Large intestine (tissue), 3 donors: Measurements from ENCODE around the gene VSTM4. TPM values are rescaled to one million over a fixed set of nuclear protein-coding genes. Genes with fewer than 3 reads are reported as not detected.
A peak's percentile ranks its signal among the peaks of the same experiment; 100 is the strongest.

ENCODE experiments used
- DNase-seq, 2 donors: peaks; one replicate each; pipeline versions ENCODE4 v3.0.0 to v3.0.0-alpha.2; 2013
- H3K27ac ChIP-seq: one replicate; pipeline ENCODE4 v1.5.1; 2013; ENCODE audit warnings: low read length
- H3K27me3 ChIP-seq: 2 replicates; pipeline ENCODE4 v1.6.1; 2013; ENCODE audit warnings: low read length; ENCODE audit not compliant: control insufficient read depth, insufficient read depth
- H3K36me3 ChIP-seq: 2 replicates; pipeline ENCODE4 v1.6.1; 2013; ENCODE audit warnings: low read length; ENCODE audit not compliant: control insufficient read depth, insufficient read depth
- H3K4me1 ChIP-seq: one replicate; pipeline ENCODE4 v1.6.1; 2013; ENCODE audit warnings: low read length; ENCODE audit not compliant: control insufficient read depth, insufficient read depth
- H3K4me3 ChIP-seq: one replicate; pipeline ENCODE4 v1.5.1; 2013; ENCODE audit warnings: low read length
- H3K9me3 ChIP-seq: one replicate; pipeline ENCODE4 v1.6.1; 2013; ENCODE audit warnings: mild to moderate bottlenecking, low read depth, low read length, moderate library complexity; ENCODE audit not compliant: control insufficient read depth
- WGBS: methylation state at CpG from one replicate; pipeline ENCODE4 v1.1.5; 2013; ENCODE audit warnings: low lambda C conversion rate; ENCODE audit not compliant: insufficient coverage; 5-methylcytosine and 5-hydroxymethylcytosine counted together
- polyA plus RNA-seq: library from polyadenylated mRNA; unstranded; fragments of 120-200 nt; gene quantifications from one replicate; pipeline ENCODE4 v1.2.1, GENCODE V29; 2013

Gene VSTM4
- polyA plus RNA-seq, 1 donor = 10.2 TPM

- no peak for DNase-seq
- Histone ChIP-seq H3K36me3 (no peaks in the 10 kb centered on the region), H3K9me3 (no peaks in the 10 kb centered on the region), H3K4me3 (no peak overlapping the region), H3K27me3 (peaks cover 44% of the 10 kb centered on the region), H3K27ac (no peak overlapping the region), H3K4me1 (peaks cover 3% of the 10 kb centered on the region)
- WGBS = no CpG with 5 or more reads among the region's 6 CpGs
These were observed 3.2 kb upstream of the VSTM4 start for GRCh38 chr10:49118430-49119074.

DNA sequence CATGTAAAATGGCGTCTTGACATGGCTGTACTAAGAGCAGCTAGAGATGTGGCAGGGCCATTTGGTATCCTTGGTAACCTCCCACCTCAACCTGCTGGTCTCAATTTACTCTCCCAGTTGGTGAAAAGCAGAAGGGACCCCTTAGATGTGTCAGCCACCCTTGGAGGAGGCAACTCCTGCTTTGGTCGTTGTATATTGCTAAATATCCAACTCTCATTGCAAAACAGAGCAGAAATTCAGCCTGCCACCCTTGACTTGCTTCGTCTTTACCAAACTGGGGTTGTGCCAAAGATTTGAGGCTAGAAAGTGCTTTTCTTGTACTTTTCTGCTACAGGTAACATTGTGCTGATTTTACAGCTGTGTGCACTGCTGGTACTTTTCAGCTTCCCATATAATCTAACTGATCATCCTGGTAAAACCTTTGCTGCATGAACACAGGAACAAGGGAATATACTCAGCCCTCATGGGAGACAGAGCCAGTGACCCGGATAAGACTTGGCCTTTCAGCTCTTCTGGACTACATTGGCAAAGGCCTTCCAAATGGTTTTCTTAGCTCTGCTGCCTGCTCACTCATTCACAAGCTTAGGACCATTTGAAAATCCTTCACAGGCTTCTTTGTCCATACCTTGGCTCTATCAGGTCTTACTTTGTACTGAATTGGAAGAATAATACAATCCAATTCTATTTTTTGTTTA lies 2.2 kb upstream of the VSTM4 start:
- Histone ChIP-seq H3K27ac (no peak overlapping the region), H3K9me3 (no peaks in the 10 kb centered on the region), H3K36me3 (no peaks in the 10 kb centered on the region), H3K27me3 (peaks cover 48% of the 10 kb centered on the region), H3K4me3 (no peak overlapping the region), H3K4me1 (peaks cover 3% of the 10 kb centered on the region)
- DNase-seq = no peak
- no CpG with 5 or more reads among the region's 4 CpGs for WGBS

DNA sequence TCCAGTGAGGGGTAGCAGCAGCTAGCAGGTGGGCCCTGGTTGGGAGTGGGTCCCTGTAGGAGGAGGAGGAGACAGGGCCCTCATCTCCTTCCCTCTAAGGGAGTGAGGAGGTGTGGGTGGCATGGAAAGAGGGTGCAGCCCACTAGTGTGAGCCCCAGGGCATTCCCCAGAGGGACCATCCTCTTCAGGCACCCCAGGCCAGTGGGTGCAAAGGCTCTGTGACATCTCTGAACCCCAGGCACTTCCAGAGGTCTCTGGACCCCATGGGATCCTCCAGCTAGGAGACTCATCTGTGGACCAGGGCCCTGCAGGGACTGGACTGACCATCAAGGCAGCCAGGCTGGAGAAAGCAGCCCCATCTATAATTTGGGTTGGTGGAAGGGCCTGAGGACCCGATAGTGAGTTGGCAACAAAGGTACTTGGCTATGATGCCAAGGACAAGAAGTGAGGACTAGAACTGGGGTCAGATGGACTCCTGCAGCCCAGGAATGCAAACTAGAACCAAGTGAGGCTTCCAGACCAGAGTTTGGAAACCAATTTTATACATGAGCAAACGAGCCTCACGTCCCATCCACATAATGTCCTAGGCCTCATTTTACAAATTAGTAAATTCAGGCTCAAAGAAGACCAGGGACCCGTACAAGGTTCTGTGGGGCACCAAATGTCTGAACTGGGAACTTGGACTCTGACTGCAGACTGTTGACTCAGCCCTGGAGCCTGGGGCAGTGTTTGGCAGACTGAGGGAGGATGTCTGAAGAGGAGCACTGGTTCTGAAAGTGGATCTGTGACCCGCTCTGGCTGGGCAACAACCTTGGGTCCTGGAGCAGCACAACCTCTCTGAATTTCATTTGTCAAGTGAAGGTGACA lies 1.4 kb upstream of the VSTM4 start:
- DNase-seq = no peak
- Histone ChIP-seq H3K27ac (no peak overlapping the region), H3K27me3 (peaks cover 55% of the 10 kb centered on the region), H3K4me1 (peaks cover 3% of the 10 kb centered on the region), H3K36me3 (no peaks in the 10 kb centered on the region), H3K9me3 (no peaks in the 10 kb centered on the region), H3K4me3 (no peak overlapping the region)
- WGBS = no CpG with 5 or more reads among the region's 5 CpGs

GRCh38 chr10:49115796-49116508 lies 630 bp upstream of the VSTM4 start:
- Histone ChIP-seq H3K4me3 (peak overlapping the region; percentile 18), H3K27ac (no peak overlapping the region), H3K36me3 (no peaks in the 10 kb centered on the region), H3K27me3 (peaks cover 57% of the 10 kb centered on the region), H3K4me1 (peaks cover 3% of the 10 kb centered on the region), H3K9me3 (no peaks in the 10 kb centered on the region)
- no peak for DNase-seq
- no CpG with 5 or more reads among the region's 14 CpGs for WGBS

- H3K4me3 ChIP-seq = peak overlapping the region; percentile 44
These were observed 656 bp downstream of the VSTM4 start for GRCh38 chr10:49114718-49115014.

DNA sequence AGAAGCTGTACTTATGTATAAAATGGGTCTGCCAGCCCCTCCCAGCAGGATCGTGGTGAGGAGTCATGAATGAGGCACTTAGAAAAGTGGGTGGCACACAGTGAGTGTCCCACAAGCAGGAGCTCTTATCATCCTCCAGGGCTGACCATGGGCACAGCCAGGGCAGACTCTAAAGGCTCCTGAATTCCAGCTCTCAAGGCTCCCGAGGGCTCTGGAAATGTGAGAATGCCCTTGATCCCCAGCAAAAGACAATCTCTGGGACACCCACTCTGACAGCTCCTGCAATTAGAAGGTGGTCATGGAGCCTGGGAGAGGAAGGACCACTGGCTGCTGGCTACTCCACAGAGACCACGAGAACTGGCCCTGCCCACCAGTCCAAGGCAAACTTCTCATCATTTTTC lies 1.6 kb downstream of the VSTM4 start:
- DNase-seq = no peak
- no CpG with 5 or more reads among the region's 3 CpGs for WGBS
- Histone ChIP-seq H3K27ac (no peak overlapping the region), H3K4me1 (peaks cover 3% of the 10 kb centered on the region), H3K27me3 (peaks cover 55% of the 10 kb centered on the region), H3K9me3 (no peaks in the 10 kb centered on the region), H3K4me3 (no peak overlapping the region), H3K36me3 (no peaks in the 10 kb centered on the region)

More at GRCh38 chr10:49114718-49115014, 656 bp downstream of the VSTM4 start:
- Histone ChIP-seq H3K4me1 (peaks cover 3% of the 10 kb centered on the region), H3K9me3 (no peaks in the 10 kb centered on the region), H3K27me3 (peaks cover 56% of the 10 kb centered on the region), H3K36me3 (no peaks in the 10 kb centered on the region), H3K27ac (peak overlapping the region; percentile 28)
- no CpG with 5 or more reads among the region's 9 CpGs for whole genome bisulfite sequencing
- DNase-seq = no peak

- H3K9me3 ChIP-seq = no peaks in the 10 kb centered on the region
- no peak overlapping the region for H3K4me3 ChIP-seq
- peaks cover under 1% of the 10 kb centered on the region for H3K36me3 ChIP-seq
- no peak overlapping the region for H3K27ac ChIP-seq
- peaks cover 3% of the 10 kb centered on the region for H3K4me1 ChIP-seq
- DNase-seq = no peak
- peaks cover 50% of the 10 kb centered on the region for H3K27me3 ChIP-seq
- WGBS = no CpG with 5 or more reads among the region's 3 CpGs
These were observed 2.5 kb downstream of the VSTM4 start for GRCh38 chr10:49112851-49113250.

DNA sequence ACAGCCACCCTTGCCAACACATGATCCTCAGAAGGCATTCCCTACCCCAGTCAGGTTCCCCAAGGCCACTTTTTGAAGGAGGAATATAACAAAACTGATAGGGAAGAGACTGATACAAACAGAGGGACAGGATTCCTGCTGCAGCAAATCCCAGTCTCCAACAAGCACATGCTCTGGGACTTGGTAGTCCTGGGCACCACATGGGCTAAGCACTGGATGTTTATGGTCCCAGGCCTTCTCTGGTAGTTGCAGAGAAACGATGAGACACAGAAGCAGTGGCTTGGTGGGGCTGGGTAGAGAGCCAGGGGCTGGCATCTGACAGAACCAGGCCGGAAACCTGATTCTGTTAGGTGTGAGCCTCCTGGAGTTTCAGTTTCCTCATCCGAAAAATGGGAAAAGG lies 3.2 kb downstream of the VSTM4 start:
- WGBS = no CpG with 5 or more reads among the region's 3 CpGs
- Histone ChIP-seq H3K27me3 (peaks cover 48% of the 10 kb centered on the region), H3K4me1 (peaks cover 3% of the 10 kb centered on the region), H3K36me3 (peaks cover 7% of the 10 kb centered on the region), H3K27ac (no peak overlapping the region), H3K4me3 (no peak overlapping the region), H3K9me3 (no peaks in the 10 kb centered on the region)
- DNase-seq = no peak

GRCh38 chr10:49111320-49111698 lies 4.0 kb downstream of the VSTM4 start:
- Histone ChIP-seq H3K9me3 (no peaks in the 10 kb centered on the region), H3K27me3 (peaks cover 42% of the 10 kb centered on the region), H3K27ac (no peak overlapping the region), H3K36me3 (peaks cover 8% of the 10 kb centered on the region), H3K4me3 (no peak overlapping the region), H3K4me1 (peaks cover 3% of the 10 kb centered on the region)
- no CpG with 5 or more reads among the region's 8 CpGs for WGBS
- no peak for DNase-seq

- H3K36me3 ChIP-seq = peaks cover 8% of the 10 kb centered on the region
- H3K27me3 ChIP-seq = peaks cover 37% of the 10 kb centered on the region
- no peak overlapping the region for H3K27ac ChIP-seq
- DNase-seq = no peak
- no peaks in the 10 kb centered on the region for H3K9me3 ChIP-seq
- no CpG with 5 or more reads among the region's 4 CpGs for WGBS
- H3K4me1 ChIP-seq = peaks cover 3% of the 10 kb centered on the region
- H3K4me3 ChIP-seq = no peak overlapping the region
These were observed 4.5 kb downstream of the VSTM4 start for GRCh38 chr10:49110684-49111319.
